Stimulated activated CD8-positive, alpha-beta memory T cell treated with anti-CD3 and anti-CD28 coated beads, Interleukin-7, amount 100 ng/mL, for 1 hour (primary cell): ENCODE results near the gene SPARCL1.

Source experiments
- DNase-seq, 2 donors: peaks; one replicate each; pipeline ENCODE4 v3.0.0-alpha.2; 2020; ENCODE audit warnings: low read depth in 2 of 2

SPARCL1 gene

GRCh38 chr4:87540146-87541058 is 11.2 kb upstream of the SPARCL1 start:
- no peak for DNase-seq

- DNase-seq = no peak
Measured at GRCh38 chr4:87532907-87533306, 3.7 kb upstream of the SPARCL1 start.

DNA sequence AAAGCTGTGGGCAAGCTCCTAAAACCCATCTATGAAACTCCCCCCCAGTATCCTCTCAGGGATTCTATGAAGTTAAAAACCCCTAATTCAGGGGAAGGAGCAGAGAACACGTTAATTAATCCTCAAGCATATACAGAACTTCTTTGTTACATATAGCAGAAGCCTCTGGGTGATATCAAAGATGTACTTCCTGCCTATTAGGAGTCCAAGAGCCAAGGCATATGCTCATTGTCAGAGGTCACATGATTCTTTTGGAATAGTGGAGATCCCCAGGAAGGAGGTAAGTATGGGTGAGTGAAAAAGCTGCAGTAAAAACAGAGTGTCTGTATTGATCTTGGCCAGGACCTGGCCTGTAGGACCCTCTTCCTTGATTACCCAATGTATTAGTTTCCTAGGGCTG is 2.9 kb upstream of the SPARCL1 start:
- DNase-seq = no peak

DNA sequence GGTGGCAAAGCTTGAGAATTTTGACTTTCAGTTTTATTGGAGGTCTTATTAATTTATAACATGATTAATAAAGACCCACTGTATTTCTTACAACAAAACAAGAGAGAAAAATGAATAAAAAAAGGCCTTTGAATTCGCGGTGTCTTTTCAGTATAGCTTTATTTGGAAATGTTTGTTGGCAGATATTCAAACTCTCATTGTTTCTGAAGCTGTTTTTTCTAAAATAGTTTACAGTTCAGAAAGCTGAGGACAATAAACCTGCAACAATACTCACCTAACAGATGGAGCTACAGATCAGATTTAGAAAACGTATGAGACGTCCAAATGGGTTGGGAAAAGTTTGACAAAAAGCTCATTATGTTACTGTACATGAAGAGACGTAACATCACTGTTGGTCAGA is 2.4 kb upstream of the SPARCL1 start:
- DNase-seq = no peak

DNA sequence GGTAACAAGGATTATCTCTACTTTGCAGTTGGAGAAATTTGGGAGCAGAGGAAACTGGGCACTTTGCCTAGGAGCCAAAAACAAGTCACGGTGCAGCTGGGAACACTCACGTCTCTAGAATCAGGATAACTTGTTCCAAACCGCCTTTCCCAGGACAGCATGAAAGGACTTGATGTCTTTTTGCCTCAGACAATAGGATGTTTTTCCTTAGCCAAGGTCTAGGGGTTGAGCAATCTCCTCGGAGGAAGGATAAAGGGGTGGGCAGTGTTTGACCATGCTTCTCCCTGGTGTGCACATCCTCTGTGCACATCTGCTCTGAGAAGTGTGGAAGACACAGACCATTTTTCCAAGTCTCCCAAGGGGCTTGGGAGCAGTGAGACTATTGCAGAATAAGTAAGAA is 1.7 kb upstream of the SPARCL1 start:
- no peak for DNase-seq

DNA sequence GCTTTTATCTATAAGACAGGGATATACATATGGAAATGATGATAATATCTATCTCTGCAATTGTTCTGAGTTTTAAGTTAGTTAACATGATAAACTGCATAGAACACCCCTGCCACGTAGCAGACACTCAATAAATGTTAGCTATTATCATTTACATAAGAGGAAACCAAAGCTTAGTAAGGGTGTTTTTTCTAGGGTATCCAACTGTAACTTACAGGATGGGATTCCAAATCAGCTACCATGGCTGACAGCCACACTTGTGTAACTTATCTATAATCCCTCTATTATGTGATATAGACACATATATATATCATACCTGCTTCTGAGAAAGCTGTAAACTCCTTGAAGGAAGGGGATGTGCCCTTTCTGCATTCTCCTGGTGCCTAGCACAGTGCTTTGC is 1.1 kb upstream of the SPARCL1 start:
- DNase-seq = no peak

- no peak for DNase-seq
Measured at GRCh38 chr4:87527431-87528220, 1.6 kb downstream of the SPARCL1 start.

- DNase-seq = no peak
Measured at GRCh38 chr4:87525636-87526295, 3.4 kb downstream of the SPARCL1 start.

DNA sequence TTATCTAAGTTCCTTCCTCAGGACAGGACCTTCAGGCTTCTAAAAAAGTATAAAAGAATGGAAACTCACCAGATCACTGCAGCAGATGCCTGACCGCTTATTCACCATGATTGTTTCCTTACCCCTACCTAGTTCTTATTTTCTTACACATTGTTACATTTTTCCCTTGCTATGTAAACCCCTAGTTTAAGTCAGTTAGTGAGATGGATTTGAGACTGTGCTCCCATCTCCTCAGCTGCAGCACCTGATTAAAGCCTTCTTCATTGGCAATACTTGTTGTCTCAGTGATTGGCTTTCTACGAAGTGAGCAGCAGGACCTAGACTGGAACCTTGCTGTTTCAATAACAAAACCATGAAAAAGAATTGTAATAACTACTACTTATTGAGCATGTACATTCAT is 4.7 kb downstream of the SPARCL1 start:
- DNase-seq = no peak

GRCh38 chr4:87523307-87523706 is 5.9 kb downstream of the SPARCL1 start:
- no peak for DNase-seq

- no peak for DNase-seq
Measured at GRCh38 chr4:87521757-87522374, 7.3 kb downstream of the SPARCL1 start.

GRCh38 chr4:87521319-87521718 is 7.9 kb downstream of the SPARCL1 start:
- DNase-seq = no peak

DNA sequence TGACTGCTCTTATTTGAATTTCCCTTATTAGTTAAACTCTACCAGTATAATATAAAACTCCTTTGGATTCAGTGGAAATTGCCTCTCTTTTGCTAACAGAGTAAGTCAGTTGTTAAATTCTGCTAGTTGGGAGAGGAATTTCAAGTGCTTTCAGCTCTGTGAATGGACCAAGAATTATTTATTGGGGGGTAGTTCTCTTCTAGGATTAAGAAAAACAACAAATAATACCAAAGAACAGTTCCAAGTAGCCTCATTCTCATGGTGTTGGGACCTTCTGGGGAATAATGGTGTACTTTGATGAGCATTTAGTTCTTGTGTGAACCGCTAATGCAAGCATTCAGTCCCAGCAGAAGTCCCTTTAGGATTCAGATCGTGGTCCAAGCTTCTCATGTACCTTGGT is 11.6 kb downstream of the SPARCL1 start:
- DNase-seq = no peak

DNA sequence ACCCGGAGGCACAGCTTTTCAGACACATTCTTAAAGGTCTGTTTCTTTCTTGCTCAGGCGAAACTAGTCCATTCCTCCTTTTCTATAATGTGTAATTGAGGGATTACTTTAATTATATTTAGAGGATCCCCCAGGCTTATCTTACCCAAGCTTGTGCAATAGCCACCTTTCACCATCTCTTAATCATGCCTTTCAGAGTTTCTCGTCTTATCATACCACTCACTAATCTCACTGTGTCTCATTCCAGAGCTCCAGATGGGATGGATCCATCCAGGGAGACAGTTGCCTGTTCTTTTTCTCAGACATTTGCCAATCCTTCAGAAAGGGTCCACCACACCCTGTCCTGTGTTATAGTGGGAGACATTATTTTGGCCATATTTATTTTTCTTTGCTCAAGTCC is 12.5 kb downstream of the SPARCL1 start:
- no peak for DNase-seq

DNA sequence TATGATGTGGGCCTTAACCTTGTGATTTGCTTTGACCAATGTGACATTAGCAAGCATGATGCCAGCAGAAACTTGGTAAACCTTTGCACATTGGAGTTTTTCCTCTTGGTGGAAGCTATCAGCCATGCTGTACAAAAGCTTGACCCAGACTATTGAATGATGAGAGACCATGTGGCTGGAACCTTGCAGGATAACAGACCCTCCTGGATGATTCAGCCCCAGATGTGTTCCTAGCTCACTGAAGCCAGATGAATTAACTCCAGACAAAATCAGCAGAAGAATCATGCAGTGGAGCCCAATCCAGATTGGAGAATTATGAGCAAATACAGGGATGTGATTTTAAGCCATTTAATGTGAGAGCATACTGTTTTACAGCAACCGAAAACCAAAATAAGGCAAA is 16.8 kb downstream of the SPARCL1 start:
- no peak for DNase-seq

DNA sequence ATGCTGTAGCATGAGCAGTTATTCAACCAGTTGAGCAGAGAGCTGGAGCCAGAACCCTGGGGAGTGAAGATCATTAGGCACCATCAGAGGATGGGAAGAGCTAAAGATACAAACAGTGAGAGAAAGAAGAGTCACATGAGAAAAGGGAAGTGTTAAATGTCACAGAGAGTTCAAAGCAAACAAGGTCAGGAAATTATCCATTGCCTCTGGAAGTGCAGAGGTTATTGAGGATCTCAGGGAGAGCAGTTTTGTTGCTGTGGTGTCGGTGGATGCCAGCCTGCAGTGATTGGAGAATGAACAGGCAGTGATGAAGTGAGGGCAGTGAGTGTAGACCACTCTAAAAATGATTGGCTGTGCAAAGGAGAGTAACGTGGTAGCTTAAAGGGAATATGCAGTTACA is 17.7 kb downstream of the SPARCL1 start:
- DNase-seq = no peak

DNA sequence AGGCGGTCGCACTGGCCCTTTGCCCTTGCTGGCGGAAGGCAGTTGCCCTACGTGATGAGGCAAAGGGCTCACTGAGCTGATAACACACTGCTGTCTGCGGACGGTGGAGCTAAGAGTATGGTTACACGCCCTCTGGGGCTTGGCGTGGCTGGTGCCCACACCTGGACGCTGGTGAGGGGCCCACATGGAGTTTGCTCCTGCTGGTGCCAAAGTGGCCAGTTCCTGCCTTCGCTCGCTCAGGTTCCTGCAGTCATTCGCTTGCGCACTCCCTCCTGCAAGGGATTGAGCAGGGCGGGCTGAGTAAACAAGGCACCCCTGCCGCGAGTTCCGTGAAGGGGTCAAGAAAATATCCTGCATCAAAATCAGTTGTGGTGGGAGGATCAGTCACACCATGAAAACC is 18.4 kb downstream of the SPARCL1 start:
- DNase-seq = no peak

DNA sequence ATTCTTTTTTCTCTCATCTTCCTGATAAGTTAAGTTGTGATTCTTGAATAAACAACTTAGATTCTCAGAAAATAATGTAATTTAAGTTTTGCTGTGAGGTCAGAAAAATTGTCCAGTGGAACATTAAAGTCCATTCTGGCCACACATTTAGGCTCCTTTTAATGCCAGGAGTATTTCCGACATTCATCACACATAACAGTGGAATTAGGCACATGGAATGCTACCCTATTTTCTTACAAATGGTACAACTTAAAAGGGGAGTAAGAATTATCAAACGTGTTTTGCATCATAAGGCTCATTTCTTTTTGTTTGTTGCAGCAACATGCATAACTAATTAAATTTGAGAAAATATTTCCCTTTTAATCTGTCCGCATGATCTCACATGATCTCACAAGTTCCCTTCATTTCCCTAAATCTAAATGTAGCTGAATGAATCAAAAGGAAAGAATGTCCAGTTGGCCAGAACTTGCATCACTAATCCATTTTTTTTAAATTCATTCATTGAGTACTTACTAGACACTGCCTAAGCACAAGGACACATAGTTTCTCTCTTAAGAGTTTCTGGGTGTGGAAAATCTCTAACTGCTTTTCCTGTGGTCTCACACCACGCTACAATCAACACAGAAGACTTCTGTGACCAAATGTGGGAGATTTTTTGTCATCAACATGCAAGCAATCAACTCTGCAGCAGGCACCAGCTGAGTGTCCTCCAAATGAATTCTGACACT is 22.0 kb downstream of the SPARCL1 start:
- DNase-seq = no peak

GRCh38 chr4:87505862-87506261 is 23.3 kb downstream of the SPARCL1 start:
- no peak for DNase-seq

DNA sequence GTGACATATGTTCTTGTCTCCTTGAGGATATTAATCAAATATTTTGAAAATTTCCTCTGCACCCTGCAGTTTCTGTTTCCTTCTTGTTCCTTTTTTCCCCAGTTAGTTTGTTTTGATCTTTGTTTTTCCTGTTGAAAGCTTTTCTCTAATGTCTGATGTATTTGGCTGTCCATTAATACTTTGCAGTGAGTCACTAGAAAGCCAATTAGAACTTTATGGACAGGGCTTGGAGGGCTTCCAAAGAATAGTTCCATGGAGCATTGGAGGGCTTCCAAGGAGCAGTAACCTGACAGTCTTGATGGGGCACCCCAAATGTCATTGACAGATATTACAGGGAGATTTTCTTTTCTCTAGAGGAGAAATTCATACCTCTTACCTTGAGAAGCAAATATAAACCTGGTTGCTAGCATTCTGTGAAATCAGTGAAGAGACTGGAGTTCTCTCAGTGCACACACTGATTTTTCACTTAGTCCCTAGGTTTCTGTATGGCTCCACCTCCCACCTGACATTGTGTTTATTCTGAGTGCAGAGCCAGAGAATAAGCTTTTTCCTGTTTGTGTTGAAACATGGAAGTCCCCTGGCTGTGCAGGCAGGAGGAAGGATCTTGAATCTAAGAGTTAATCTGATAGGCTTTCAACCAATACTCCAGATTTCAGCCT is 26.5 kb downstream of the SPARCL1 start:
- no peak for DNase-seq

- no peak for DNase-seq
Measured at GRCh38 chr4:87500092-87500462, 29.1 kb downstream of the SPARCL1 start.
